ENCODE data around the gene STRBP. TPM values are rescaled to one million over a fixed set of nuclear protein-coding genes. Genes with fewer than 3 reads are reported as not detected.

The STRBP gene
- total RNA-seq, 1 experiment from 2014 or later: 137 TPM

GRCh38 chr9:123225374-123225813 is 43.0 kb downstream of the STRBP start:
- Histone ChIP-seq H3K27ac (ENCODE audit: low read length) (peak overlapping the region; percentile 63), H3K4me1 (ENCODE audit: low read length) (peaks cover 68% of the 10 kb centered on the region), H3K9me3 (ENCODE audit: low read length) (no peaks in the 10 kb centered on the region), H3K79me2 (ENCODE audit: low read length) (peaks cover 97% of the 10 kb centered on the region), H4K20me1 (ENCODE audit: insufficient read depth, low read depth, low read length) (no peaks in the 10 kb centered on the region), H3K9me2 (replicated peaks; ENCODE audit: insufficient read depth, low read length) (no peaks in the 10 kb centered on the region), H3K36me3 (ENCODE audit: insufficient read depth, low read length) (peaks cover 11% of the 10 kb centered on the region; the same call in 1 of the 2 replicates), H3K27me3 (ENCODE audit: low read length) (no peaks in the 10 kb centered on the region), H3K4me3 (ENCODE audit: low read length) (no peak overlapping the region), H3K4me2 (ENCODE audit: low read depth, low read length, poor library complexity, severe bottlenecking) (peak overlapping the region; percentile 45), H2AFZ (ENCODE audit: low read length) (no peak overlapping the region), H3K9ac (ENCODE audit: low read length) (peak overlapping the region; percentile 32)
- peak; percentile 91 for DNase-seq

- Histone ChIP-seq H4K20me1 (ENCODE audit: insufficient read depth, low read depth, low read length) (no peaks in the 10 kb centered on the region), H3K4me3 (ENCODE audit: low read length) (no peak overlapping the region), H3K36me3 (ENCODE audit: insufficient read depth, low read length) (peaks cover 11% of the 10 kb centered on the region; the same call in 1 of the 2 replicates), H3K4me2 (ENCODE audit: low read depth, low read length, poor library complexity, severe bottlenecking) (peak overlapping the region; percentile 16), H2AFZ (ENCODE audit: low read length) (no peak overlapping the region), H3K27me3 (ENCODE audit: low read length) (no peaks in the 10 kb centered on the region), H3K9ac (ENCODE audit: low read length) (no peak overlapping the region), H3K27ac (ENCODE audit: low read length) (peak overlapping the region; percentile 63), H3K79me2 (ENCODE audit: low read length) (peaks cover 98% of the 10 kb centered on the region), H3K9me3 (ENCODE audit: low read length) (no peaks in the 10 kb centered on the region), H3K4me1 (ENCODE audit: low read length) (peaks cover 89% of the 10 kb centered on the region), H3K9me2 (replicated peaks; ENCODE audit: insufficient read depth, low read length) (no peaks in the 10 kb centered on the region)
- no peak for DNase-seq
Measured at GRCh38 chr9:123220127-123220526, 48.3 kb downstream of the STRBP start.

GRCh38 chr9:123218831-123219230 is 49.6 kb downstream of the STRBP start:
- Histone ChIP-seq H3K9me3 (ENCODE audit: low read length) (no peaks in the 10 kb centered on the region), H3K27me3 (ENCODE audit: low read length) (no peaks in the 10 kb centered on the region), H3K9me2 (replicated peaks; ENCODE audit: insufficient read depth, low read length) (no peaks in the 10 kb centered on the region), H3K36me3 (ENCODE audit: insufficient read depth, low read length) (peaks cover 6% of the 10 kb centered on the region; the same call in 1 of the 2 replicates), H3K4me3 (ENCODE audit: low read length) (no peak overlapping the region), H4K20me1 (ENCODE audit: insufficient read depth, low read depth, low read length) (no peaks in the 10 kb centered on the region), H3K4me1 (ENCODE audit: low read length) (peaks cover 76% of the 10 kb centered on the region), H3K9ac (ENCODE audit: low read length) (peak overlapping the region; percentile 37; the same call in 1 of the 2 replicates), H3K79me2 (ENCODE audit: low read length) (peaks cover 96% of the 10 kb centered on the region), H2AFZ (ENCODE audit: low read length) (no peak overlapping the region), H3K27ac (ENCODE audit: low read length) (peak overlapping the region; percentile 63), H3K4me2 (ENCODE audit: low read depth, low read length, poor library complexity, severe bottlenecking) (peak overlapping the region; percentile 16)
- DNase-seq: no peak

- H3K4me1 ChIP-seq (ENCODE audit: low read length): peaks cover 60% of the 10 kb centered on the region
- no peaks in the 10 kb centered on the region for H3K27me3 ChIP-seq (ENCODE audit: low read length)
- peaks cover 5% of the 10 kb centered on the region; the same call in 1 of the 2 replicates for H3K36me3 ChIP-seq (ENCODE audit: insufficient read depth, low read length)
- no peak overlapping the region for H2AFZ ChIP-seq (ENCODE audit: low read length)
- H3K4me2 ChIP-seq (ENCODE audit: low read depth, low read length, poor library complexity, severe bottlenecking): peak overlapping the region; percentile 39
- peaks cover 95% of the 10 kb centered on the region for H3K79me2 ChIP-seq (ENCODE audit: low read length)
- peak overlapping the region; percentile 64 for H3K27ac ChIP-seq (ENCODE audit: low read length)
- no peaks in the 10 kb centered on the region for H4K20me1 ChIP-seq (ENCODE audit: insufficient read depth, low read depth, low read length)
- H3K9me3 ChIP-seq (ENCODE audit: low read length): no peaks in the 10 kb centered on the region
- H3K9ac ChIP-seq (ENCODE audit: low read length): no peak overlapping the region
- H3K9me2 ChIP-seq (replicated peaks; ENCODE audit: insufficient read depth, low read length): no peaks in the 10 kb centered on the region
- no peak for DNase-seq
- no peak overlapping the region for H3K4me3 ChIP-seq (ENCODE audit: low read length)
Measured at GRCh38 chr9:123217128-123217654, 51.2 kb downstream of the STRBP start.

- Histone ChIP-seq H3K4me3 (ENCODE audit: low read length) (no peak overlapping the region), H2AFZ (ENCODE audit: low read length) (no peak overlapping the region), H3K4me2 (ENCODE audit: low read depth, low read length, poor library complexity, severe bottlenecking) (peak overlapping the region; percentile 39), H3K79me2 (ENCODE audit: low read length) (peaks cover 95% of the 10 kb centered on the region), H3K9ac (ENCODE audit: low read length) (no peak overlapping the region), H3K4me1 (ENCODE audit: low read length) (peaks cover 51% of the 10 kb centered on the region), H3K9me3 (ENCODE audit: low read length) (no peaks in the 10 kb centered on the region), H3K27me3 (ENCODE audit: low read length) (no peaks in the 10 kb centered on the region), H4K20me1 (ENCODE audit: insufficient read depth, low read depth, low read length) (no peaks in the 10 kb centered on the region), H3K9me2 (replicated peaks; ENCODE audit: insufficient read depth, low read length) (no peaks in the 10 kb centered on the region), H3K27ac (ENCODE audit: low read length) (peak overlapping the region; percentile 64), H3K36me3 (ENCODE audit: insufficient read depth, low read length) (no peaks in the 10 kb centered on the region)
- DNase-seq: peak; percentile 59
Measured at GRCh38 chr9:123216251-123216797, 52.1 kb downstream of the STRBP start.

- peaks cover 12% of the 10 kb centered on the region; the same call in 1 of the 2 replicates for H3K36me3 ChIP-seq (ENCODE audit: insufficient read depth, low read length)
- no peaks in the 10 kb centered on the region for H3K9me3 ChIP-seq (ENCODE audit: low read length)
- DNase-seq: no peak
- H3K79me2 ChIP-seq (ENCODE audit: low read length): peaks cover 97% of the 10 kb centered on the region
- no peak overlapping the region for H3K27ac ChIP-seq (ENCODE audit: low read length)
- H3K9ac ChIP-seq (ENCODE audit: low read length): no peak overlapping the region
- no peaks in the 10 kb centered on the region for H3K27me3 ChIP-seq (ENCODE audit: low read length)
- no peaks in the 10 kb centered on the region for H4K20me1 ChIP-seq (ENCODE audit: insufficient read depth, low read depth, low read length)
- peaks cover 1% of the 10 kb centered on the region for H3K4me1 ChIP-seq (ENCODE audit: low read length)
- H3K4me3 ChIP-seq (ENCODE audit: low read length): no peak overlapping the region
- H3K9me2 ChIP-seq (replicated peaks; ENCODE audit: insufficient read depth, low read length): no peaks in the 10 kb centered on the region
- no peak overlapping the region for H3K4me2 ChIP-seq (ENCODE audit: low read depth, low read length, poor library complexity, severe bottlenecking)
- no peak overlapping the region for H2AFZ ChIP-seq (ENCODE audit: low read length)
Measured at GRCh38 chr9:123211081-123211480, 57.3 kb downstream of the STRBP start.

- no peak overlapping the region for H3K4me3 ChIP-seq (ENCODE audit: low read length)
- no peak overlapping the region for H3K4me2 ChIP-seq (ENCODE audit: low read depth, low read length, poor library complexity, severe bottlenecking)
- no peak overlapping the region for H3K9ac ChIP-seq (ENCODE audit: low read length)
- H3K4me1 ChIP-seq (ENCODE audit: low read length): no peaks in the 10 kb centered on the region
- peaks cover 96% of the 10 kb centered on the region for H3K79me2 ChIP-seq (ENCODE audit: low read length)
- H2AFZ ChIP-seq (ENCODE audit: low read length): no peak overlapping the region
- H3K9me3 ChIP-seq (ENCODE audit: low read length): no peaks in the 10 kb centered on the region
- H3K27ac ChIP-seq (ENCODE audit: low read length): peak overlapping the region; percentile 21; the same call in 1 of the 2 replicates
- H3K9me2 ChIP-seq (replicated peaks; ENCODE audit: insufficient read depth, low read length): no peaks in the 10 kb centered on the region
- DNase-seq: no peak
- no peaks in the 10 kb centered on the region for H4K20me1 ChIP-seq (ENCODE audit: insufficient read depth, low read depth, low read length)
- H3K36me3 ChIP-seq (ENCODE audit: insufficient read depth, low read length): peaks cover 12% of the 10 kb centered on the region; the same call in 1 of the 2 replicates
- H3K27me3 ChIP-seq (ENCODE audit: low read length): no peaks in the 10 kb centered on the region
Measured at GRCh38 chr9:123208626-123209174, 59.7 kb downstream of the STRBP start.

GRCh38 chr9:123206065-123206464 is 62.3 kb downstream of the STRBP start:
- Histone ChIP-seq H4K20me1 (ENCODE audit: insufficient read depth, low read depth, low read length) (no peaks in the 10 kb centered on the region), H3K27me3 (ENCODE audit: low read length) (no peaks in the 10 kb centered on the region), H3K9me2 (replicated peaks; ENCODE audit: insufficient read depth, low read length) (no peaks in the 10 kb centered on the region), H3K9ac (ENCODE audit: low read length) (no peak overlapping the region), H3K4me2 (ENCODE audit: low read depth, low read length, poor library complexity, severe bottlenecking) (no peak overlapping the region), H3K27ac (ENCODE audit: low read length) (no peak overlapping the region), H2AFZ (ENCODE audit: low read length) (no peak overlapping the region), H3K4me3 (ENCODE audit: low read length) (no peak overlapping the region), H3K4me1 (ENCODE audit: low read length) (peaks cover 23% of the 10 kb centered on the region), H3K9me3 (ENCODE audit: low read length) (no peaks in the 10 kb centered on the region), H3K79me2 (ENCODE audit: low read length) (peaks cover 95% of the 10 kb centered on the region), H3K36me3 (ENCODE audit: insufficient read depth, low read length) (peaks cover 12% of the 10 kb centered on the region)
- no peak for DNase-seq

Data from Karpas-422 (cell line).